Heart left ventricle (tissue), 16 donors: ENCODE data around the gene KIF5B. TPM values are rescaled to one million over a fixed set of nuclear protein-coding genes. Genes with fewer than 3 reads are reported as not detected.
"Not testable (repeated sequence)": the region's sequence is repeated elsewhere in the genome, so short reads cannot be mapped to it uniquely, and the experiment has no call there.

Source experiments
- ATAC-seq, 4 donors: fragments of 200-7000 bp; cut with Tn5 transposase; one replicate each; pipeline ENCODE4 v1.9.1; 2020 to 2022; ENCODE audit warnings: moderate library complexity in 4 of 4, mild to moderate bottlenecking in 3 of 4, moderate number of reproducible peaks in 1 of 4
- DNase-seq, 5 donors: peaks; one replicate each; pipeline ENCODE4 v3.0.0-alpha.2; 2020
- H3K27ac ChIP-seq, 12 donors: fragments of 200-600 bp; sonication (generic) in 4 of 12; one replicate each; pipeline versions ENCODE4 v1.5.0 to v1.8.0; 2016 to 2022; ENCODE audit warnings: mild to moderate bottlenecking in 2 of 12
- H3K27me3 ChIP-seq, 9 donors: fragments of 200-600 bp; sonication (generic) in 2 of 9; one replicate each; pipeline versions ENCODE4 v1.5.1 to v1.8.0; 2016 to 2022; ENCODE audit warnings: mild to moderate bottlenecking in 3 of 9
- H3K36me3 ChIP-seq, 9 donors: fragments of 200-600 bp; sonication (generic) in 2 of 9; one replicate each; pipeline versions ENCODE4 v1.5.0 to v1.8.0; 2018 to 2022; ENCODE audit warnings: mild to moderate bottlenecking in 2 of 9
- H3K4me1 ChIP-seq, 12 donors: fragments of 200-600 bp; sonication (generic) in 4 of 12; one replicate each; pipeline versions ENCODE4 v1.5.0 to v1.8.0; 2016 to 2022; ENCODE audit warnings: mild to moderate bottlenecking in 3 of 12
- H3K4me3 ChIP-seq, 12 donors: fragments of 200-600 bp; sonication (generic) in 4 of 12; one replicate each; pipeline versions ENCODE4 v1.5.0 to v1.8.0; 2017 to 2022; ENCODE audit warnings: mild to moderate bottlenecking in 9 of 12, moderate library complexity in 4 of 12
- H3K9me3 ChIP-seq, 12 donors: fragments of 200-600 bp; sonication (generic) in 4 of 12; one replicate each; pipeline versions ENCODE4 v1.5.0 to v1.8.0; 2016 to 2022; ENCODE audit warnings: mild to moderate bottlenecking in 1 of 12
- POLR2A ChIP-seq, 2 donors: fragments of 450-650 bp; IDR thresholded peaks; one replicate each; pipeline ENCODE4 v1.6.1; 2017; ENCODE audit warnings: antibody characterized with exemption in 2 of 2, mild to moderate bottlenecking in 2 of 2, moderate library complexity in 2 of 2
- WGBS, 4 donors: extraction: QIAGEN DNeasy Blood & Tissue Kit in 2 of 4; methylation state at CpG; one replicate each; pipeline versions ENCODE4 v1.1.5 to v1.1.7; 2013 to 2018; 5-methylcytosine and 5-hydroxymethylcytosine counted together
- intact Hi-C, 10 donors: fragments of 100-400 bp; cut with DNase I; formaldehyde crosslinking; loops; one replicate each; pipeline versions ENCODE4 v1.11.1 to v1.14.2; 2022
- polyA plus RNA-seq, 2 donors: library from polyadenylated mRNA; stranded (reverse); fragments of 200-250 nt; gene quantifications; one replicate each; pipeline ENCODE4 v1.2.3, GENCODE V29; 2013
- total RNA-seq, 9 donors: library from RNA; depleted of rRNA in 2 of 9; stranded (reverse); fragments of >200 nt in 2 of 9; fragmentation: NEBNext Ultra II Directional in 3 of 9; extraction: Animal tissue kit (Norgen Biotek cat#: 25700) in 3 of 9; gene quantifications; one replicate each; pipeline versions ENCODE4 v1.1.0 to v1.2.4, GENCODE V29; 2016 to 2023
- TF ChIP-seq, protein P1 (sequence below), 12 donors: fragments of 200-600 bp; sonication (generic) in 4 of 12; IDR thresholded peaks; one replicate each; pipeline versions ENCODE4 v1.5.0 to v1.8.0; 2018 to 2022; ENCODE audit warnings: antibody characterized with exemption in 12 of 12, mild to moderate bottlenecking in 5 of 12
- donor health status: ischemic (EF 13 %, LVEDD 7.1; RV severe dilation, severe dysfunction).
- donor health status: healthy with polysubstance abuse.
- donor health status: DM: no; HTN: yes; CAD: no.
- donor health status: DM: no; HTN: no; CAD: no.
- donor health status: ischemic (EF 25% LVEDD 6.9; RV normal size, moderate dysfunction).
- donor health status: ischemic (EF 25% LVEDD 5.7; RV mildly dilated, moderate dysfunction).
- donor health status: healthy.
- donor health status: DM: yes; HTN: yes; CAD: no.
- donor health status: ischemic (EF 35%, LVEDD 5.7; RV mildly dilated, moderate dysfunction).
- donor health status: nonischemic (EF 11% LVEDD 7.7; RV severe dilation, severe dysfunction).
- donor health status: DM: yes; HTN: yes; CAD: no.
- donor health status: PGD.
- donor health status: ischemic (EF 29% LVEDD 5.4; RV normal size, mild dysfunction).
- donor health status: nonischemic (EF 23%, LVEDD 6.1; RV moderate dilation, normal function).

KIF5B gene
- total and polyA plus RNA-seq, 11 donors: 65.6 to 178 (median 144) TPM

DNA sequence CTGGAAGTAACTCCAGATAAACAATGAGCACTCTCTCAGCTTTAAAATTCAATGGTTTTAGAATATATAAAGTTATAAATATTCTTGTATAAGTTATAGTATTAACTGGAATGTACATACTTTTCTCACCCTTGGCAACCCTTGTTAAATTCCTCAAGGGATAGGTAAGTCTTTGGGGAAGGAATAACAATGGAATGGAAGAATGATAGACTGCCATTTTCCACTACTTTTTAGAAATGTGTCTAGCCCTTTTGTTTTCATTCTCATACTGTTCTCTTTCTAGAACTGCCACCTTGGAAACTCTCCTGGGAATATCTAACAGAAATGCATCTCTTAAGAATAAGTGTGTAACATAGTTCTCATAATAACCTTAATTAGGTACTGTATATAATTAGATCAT lies 8.3 kb downstream of the KIF5B start:
- Histone ChIP-seq H3K4me3 (no peak overlapping the region), H3K36me3 (peaks cover 0 to 57% (median 49%) of the 10 kb centered on the region in 9 donors), H3K27ac (peak overlapping the region in 1 of 12 donors; percentile 12), H3K9me3 (no peaks in the 10 kb centered on the region), H3K27me3 (no peaks in the 10 kb centered on the region), H3K4me1 (peaks cover 8 to 98% (median 71%) of the 10 kb centered on the region in 12 donors)
- no peak for TF ChIP-seq POLR2A (IDR thresholded peaks at IDR 0.05)
- TF ChIP-seq, protein P1, sequence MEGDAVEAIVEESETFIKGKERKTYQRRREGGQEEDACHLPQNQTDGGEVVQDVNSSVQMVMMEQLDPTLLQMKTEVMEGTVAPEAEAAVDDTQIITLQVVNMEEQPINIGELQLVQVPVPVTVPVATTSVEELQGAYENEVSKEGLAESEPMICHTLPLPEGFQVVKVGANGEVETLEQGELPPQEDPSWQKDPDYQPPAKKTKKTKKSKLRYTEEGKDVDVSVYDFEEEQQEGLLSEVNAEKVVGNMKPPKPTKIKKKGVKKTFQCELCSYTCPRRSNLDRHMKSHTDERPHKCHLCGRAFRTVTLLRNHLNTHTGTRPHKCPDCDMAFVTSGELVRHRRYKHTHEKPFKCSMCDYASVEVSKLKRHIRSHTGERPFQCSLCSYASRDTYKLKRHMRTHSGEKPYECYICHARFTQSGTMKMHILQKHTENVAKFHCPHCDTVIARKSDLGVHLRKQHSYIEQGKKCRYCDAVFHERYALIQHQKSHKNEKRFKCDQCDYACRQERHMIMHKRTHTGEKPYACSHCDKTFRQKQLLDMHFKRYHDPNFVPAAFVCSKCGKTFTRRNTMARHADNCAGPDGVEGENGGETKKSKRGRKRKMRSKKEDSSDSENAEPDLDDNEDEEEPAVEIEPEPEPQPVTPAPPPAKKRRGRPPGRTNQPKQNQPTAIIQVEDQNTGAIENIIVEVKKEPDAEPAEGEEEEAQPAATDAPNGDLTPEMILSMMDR (IDR thresholded peaks at IDR 0.05): no peak
- intact Hi-C loops: no loop called here
- ATAC-seq: no peak
- DNase-seq: no peak

DNA sequence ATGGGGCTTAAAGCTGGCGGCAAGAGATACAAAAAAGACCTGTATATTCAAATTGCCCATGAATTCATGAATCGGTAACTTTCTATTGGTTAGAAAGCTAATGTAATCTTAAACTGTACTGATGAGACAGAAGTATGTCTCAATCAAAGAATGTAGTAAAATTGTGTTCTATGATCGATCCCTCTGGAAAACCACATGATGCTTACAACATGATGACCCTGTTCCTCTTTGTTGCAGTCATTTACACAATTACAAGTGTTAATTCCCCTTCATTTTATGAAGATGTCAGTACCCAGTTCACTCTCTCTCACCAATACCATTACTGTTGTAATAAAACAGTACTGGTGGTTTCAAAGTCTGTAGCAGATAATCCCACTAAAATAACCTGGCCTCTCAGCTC lies 10.1 kb downstream of the KIF5B start:
- intact Hi-C loops: no loop called here
- 93 to 98% (median 96%) methylated on average over 3 of the region's 3 CpGs for WGBS, 4 donors
- Histone ChIP-seq H3K27me3 (no peaks in the 10 kb centered on the region), H3K36me3 (peaks cover 0 to 61% (median 49%) of the 10 kb centered on the region in 9 donors), H3K4me1 (peaks cover 12 to 98% (median 65%) of the 10 kb centered on the region in 12 donors), H3K27ac (peak overlapping the region in 1 of 12 donors; percentile 24), H3K9me3 (no peaks in the 10 kb centered on the region), H3K4me3 (no peak overlapping the region)
- TF ChIP-seq, protein P1 (IDR thresholded peaks at IDR 0.05): no peak
- TF ChIP-seq POLR2A (IDR thresholded peaks at IDR 0.05): no peak
- DNase-seq (no peak), ATAC-seq (no peak)

DNA sequence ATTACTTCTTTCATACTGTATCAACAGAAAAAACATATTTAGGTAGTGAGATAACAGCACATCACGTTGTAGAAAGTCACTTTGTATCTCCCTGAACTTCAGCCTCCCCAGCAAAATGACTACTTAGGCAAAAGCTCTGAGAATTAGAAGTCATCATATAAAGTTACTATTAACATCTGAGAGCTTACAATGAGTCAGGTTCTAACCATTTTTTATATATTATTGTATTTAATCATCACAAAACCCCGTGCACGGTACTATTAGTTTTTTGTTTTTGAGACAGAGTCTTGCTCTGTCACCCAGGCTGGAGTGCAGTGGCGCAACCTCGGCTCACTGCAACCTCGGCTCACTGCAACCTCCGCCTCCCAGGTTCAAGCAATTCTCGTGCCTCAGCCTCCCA lies 13.5 kb downstream of the KIF5B start:
- H3K4me3 ChIP-seq, H3K27me3 ChIP-seq, H3K9me3 ChIP-seq, ATAC-seq, DNase-seq, intact Hi-C loops: not testable (repeated sequence)
- peaks cover 10 to 82% (median 56%) of the 10 kb centered on the region in 12 donors for H3K4me1 ChIP-seq
- peak overlapping the region in 7 of 12 donors; percentile 4 to 36 (median 16) for H3K27ac ChIP-seq
- peaks cover 0 to 79% (median 57%) of the 10 kb centered on the region in 9 donors for H3K36me3 ChIP-seq
- 63 to 71% (median 67%) methylated on average over 8 of the region's 8 CpGs for WGBS, 4 donors

GRCh38 chr10:32041290-32042028 lies 14.8 kb downstream of the KIF5B start:
- Histone ChIP-seq H3K36me3 (peaks cover 0 to 79% (median 57%) of the 10 kb centered on the region in 9 donors), H3K27me3 (no peaks in the 10 kb centered on the region), H3K9me3 (no peaks in the 10 kb centered on the region), H3K4me3 (no peak overlapping the region), H3K27ac (peak overlapping the region in 9 of 12 donors; percentile 10 to 74 (median 36)), H3K4me1 (peaks cover 10 to 75% (median 53%) of the 10 kb centered on the region in 12 donors)
- intact Hi-C loops: no loop called here
- no peak for TF ChIP-seq POLR2A (IDR thresholded peaks at IDR 0.05)
- TF ChIP-seq, protein P1 (IDR thresholded peaks at IDR 0.05): no peak
- 33 to 58% (median 46%) methylated on average over 1 of the region's 1 CpG for WGBS, 4 donors
- DNase-seq: peak in 1 of 5 donors; percentile 23
- ATAC-seq: peak in 3 of 4 donors; percentile 29 to 42 (median 33)
